GM12872 (cell line): ENCODE data around the gene ACSBG1.
A peak's percentile ranks its signal among the peaks of the same experiment; 100 is the strongest.

Experiments
- CTCF ChIP-seq: IDR thresholded peaks from 3 replicates; pipeline ENCODE4 v1.5.1; 2011; ENCODE audit warnings: low read depth, mild to moderate bottlenecking, low read length, moderate library complexity; ENCODE audit not compliant: insufficient read depth

Gene ACSBG1

GRCh38 chr15:78251136-78251535 lies 16.8 kb upstream of the ACSBG1 start:
- no peak for TF ChIP-seq CTCF

- TF ChIP-seq CTCF = no peak
Measured at GRCh38 chr15:78249131-78249530, 14.8 kb upstream of the ACSBG1 start.

DNA sequence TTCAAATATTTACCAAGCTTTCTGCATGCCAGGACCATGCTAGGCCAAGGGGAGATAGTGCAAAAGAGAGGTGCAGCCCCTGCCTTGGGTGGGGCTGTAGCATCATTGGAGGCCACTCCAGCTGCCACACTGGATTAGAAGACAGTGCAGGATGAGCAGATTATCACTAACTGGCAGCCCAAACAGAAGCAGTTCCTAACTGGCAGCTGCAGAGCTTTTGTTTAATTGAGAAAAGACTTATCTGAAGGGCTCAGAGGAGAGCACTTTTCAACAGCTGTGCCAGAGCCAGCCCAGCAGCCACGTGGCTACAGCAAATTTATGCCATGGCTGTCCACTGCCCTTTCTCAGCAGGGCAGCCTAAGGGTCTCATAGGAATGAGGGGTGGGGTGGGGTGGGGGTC lies 13.5 kb upstream of the ACSBG1 start:
- no peak for TF ChIP-seq CTCF

DNA sequence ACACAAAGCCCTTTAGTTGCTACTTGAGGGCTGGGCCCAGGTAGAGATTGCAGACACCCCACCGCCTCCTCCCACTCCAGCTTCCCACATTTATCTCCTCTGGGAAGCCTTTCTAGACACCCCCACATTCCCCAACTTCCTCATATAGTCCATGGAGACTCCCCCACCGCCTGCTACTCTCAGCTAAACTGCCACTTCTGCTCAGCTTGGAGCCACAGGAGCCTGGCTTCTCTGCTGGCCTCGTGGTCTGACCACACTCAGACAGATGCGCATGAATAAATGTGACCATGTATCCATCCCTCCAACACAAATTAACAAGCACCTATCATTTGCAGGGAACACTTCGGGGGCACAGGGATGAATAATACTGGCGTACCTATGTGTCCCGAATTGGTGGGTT lies 10.5 kb upstream of the ACSBG1 start:
- TF ChIP-seq CTCF = no peak

GRCh38 chr15:78244101-78244500 lies 9.7 kb upstream of the ACSBG1 start:
- no peak for TF ChIP-seq CTCF

DNA sequence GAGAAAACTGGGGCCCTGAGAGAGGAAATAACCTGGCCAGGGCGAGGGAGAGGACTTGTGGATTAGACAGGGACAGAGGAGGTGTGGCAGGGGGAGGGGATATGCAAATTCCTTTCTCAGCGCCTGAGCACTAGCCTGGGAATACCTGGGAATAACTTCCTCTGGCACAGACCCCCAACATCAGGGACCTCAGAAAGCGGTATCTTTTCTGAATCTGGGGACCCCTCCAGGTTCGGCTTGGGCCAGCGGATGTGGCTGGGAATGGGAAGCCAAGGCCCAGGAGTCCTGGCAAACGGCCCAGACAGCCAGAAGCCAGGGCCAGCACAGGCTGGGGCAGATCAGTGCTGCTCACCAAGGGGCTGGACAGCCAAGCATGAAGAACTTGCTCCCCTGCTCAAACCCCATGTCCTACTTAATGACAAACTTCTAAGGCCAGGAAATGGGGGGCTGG lies 9.2 kb upstream of the ACSBG1 start:
- TF ChIP-seq CTCF = no peak

GRCh38 chr15:78243058-78243457 lies 8.7 kb upstream of the ACSBG1 start:
- no peak for TF ChIP-seq CTCF

DNA sequence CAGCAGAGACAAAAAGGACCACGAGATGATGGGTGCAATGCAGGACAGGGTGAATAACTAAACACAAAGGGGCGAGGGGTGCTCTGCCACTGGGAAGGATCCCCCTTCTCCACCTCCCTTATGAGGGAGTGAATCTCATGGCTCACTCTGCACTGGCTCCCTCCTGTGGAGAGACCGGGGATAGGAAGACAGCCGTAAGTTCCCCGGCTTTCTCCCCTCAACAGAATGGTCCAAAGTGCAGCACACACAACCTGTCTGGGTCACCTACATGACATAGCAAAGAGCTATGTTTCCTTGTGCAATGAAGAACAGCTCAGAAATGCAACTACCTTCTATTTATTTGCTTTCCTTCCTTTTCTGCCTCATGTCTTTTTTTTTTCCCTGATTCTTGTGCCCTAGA lies 7.8 kb upstream of the ACSBG1 start:
- peak; percentile 55 for TF ChIP-seq CTCF
